ENCODE results near the gene TRIM32. TPM values are rescaled to one million over a fixed set of nuclear protein-coding genes. Genes with fewer than 3 reads are reported as not detected.
A peak's percentile ranks its signal among the peaks of the same experiment; 100 is the strongest.

Gene TRIM32
- total RNA-seq, 1 donor from 2014 or later: 26.4 TPM

DNA sequence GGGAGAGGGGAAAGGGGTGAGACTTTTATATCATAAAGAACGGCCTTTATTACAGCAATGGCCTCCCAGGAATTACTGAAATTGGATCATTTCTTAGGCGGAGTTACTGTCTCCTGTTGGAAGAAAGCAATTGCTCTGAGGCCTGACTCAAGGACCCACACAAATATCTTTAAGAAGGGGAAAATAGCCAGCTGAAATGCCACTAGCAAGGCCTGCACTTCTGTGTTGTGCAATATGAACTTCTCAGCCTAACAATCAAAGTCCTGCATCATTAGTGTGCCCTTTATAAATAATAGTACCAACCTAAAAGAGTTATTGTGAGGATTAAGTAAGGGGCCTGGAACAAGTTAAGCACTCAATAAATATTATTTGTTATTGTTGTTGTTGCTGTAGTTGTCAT lies 30.1 kb upstream of the TRIM32 start:
- DNase-seq (ENCODE audit: low read depth): no peak
- no peak overlapping the region for H3K4me3 ChIP-seq (ENCODE audit: low read depth, low read length)
- H3K27me3 ChIP-seq (ENCODE audit: control insufficient read depth, insufficient read depth, low read length): no peaks in the 10 kb centered on the region
- no peaks in the 10 kb centered on the region for H3K36me3 ChIP-seq (ENCODE audit: control insufficient read depth, insufficient read depth, low read length)
- TF ChIP-seq, protein P1, sequence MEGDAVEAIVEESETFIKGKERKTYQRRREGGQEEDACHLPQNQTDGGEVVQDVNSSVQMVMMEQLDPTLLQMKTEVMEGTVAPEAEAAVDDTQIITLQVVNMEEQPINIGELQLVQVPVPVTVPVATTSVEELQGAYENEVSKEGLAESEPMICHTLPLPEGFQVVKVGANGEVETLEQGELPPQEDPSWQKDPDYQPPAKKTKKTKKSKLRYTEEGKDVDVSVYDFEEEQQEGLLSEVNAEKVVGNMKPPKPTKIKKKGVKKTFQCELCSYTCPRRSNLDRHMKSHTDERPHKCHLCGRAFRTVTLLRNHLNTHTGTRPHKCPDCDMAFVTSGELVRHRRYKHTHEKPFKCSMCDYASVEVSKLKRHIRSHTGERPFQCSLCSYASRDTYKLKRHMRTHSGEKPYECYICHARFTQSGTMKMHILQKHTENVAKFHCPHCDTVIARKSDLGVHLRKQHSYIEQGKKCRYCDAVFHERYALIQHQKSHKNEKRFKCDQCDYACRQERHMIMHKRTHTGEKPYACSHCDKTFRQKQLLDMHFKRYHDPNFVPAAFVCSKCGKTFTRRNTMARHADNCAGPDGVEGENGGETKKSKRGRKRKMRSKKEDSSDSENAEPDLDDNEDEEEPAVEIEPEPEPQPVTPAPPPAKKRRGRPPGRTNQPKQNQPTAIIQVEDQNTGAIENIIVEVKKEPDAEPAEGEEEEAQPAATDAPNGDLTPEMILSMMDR (IDR thresholded peaks at IDR 0.05; ENCODE audit: insufficient read depth, low read length, poor library complexity, severe bottlenecking): no peak

GRCh38 chr9:116658265-116658664 lies 28.8 kb upstream of the TRIM32 start:
- TF ChIP-seq, protein P1 (IDR thresholded peaks at IDR 0.05; ENCODE audit: insufficient read depth, low read length, poor library complexity, severe bottlenecking): no peak
- H3K36me3 ChIP-seq (ENCODE audit: control insufficient read depth, insufficient read depth, low read length): no peaks in the 10 kb centered on the region
- H3K4me3 ChIP-seq (ENCODE audit: low read depth, low read length): no peak overlapping the region
- DNase-seq (ENCODE audit: low read depth): no peak
- no peaks in the 10 kb centered on the region for H3K27me3 ChIP-seq (ENCODE audit: control insufficient read depth, insufficient read depth, low read length)

DNA sequence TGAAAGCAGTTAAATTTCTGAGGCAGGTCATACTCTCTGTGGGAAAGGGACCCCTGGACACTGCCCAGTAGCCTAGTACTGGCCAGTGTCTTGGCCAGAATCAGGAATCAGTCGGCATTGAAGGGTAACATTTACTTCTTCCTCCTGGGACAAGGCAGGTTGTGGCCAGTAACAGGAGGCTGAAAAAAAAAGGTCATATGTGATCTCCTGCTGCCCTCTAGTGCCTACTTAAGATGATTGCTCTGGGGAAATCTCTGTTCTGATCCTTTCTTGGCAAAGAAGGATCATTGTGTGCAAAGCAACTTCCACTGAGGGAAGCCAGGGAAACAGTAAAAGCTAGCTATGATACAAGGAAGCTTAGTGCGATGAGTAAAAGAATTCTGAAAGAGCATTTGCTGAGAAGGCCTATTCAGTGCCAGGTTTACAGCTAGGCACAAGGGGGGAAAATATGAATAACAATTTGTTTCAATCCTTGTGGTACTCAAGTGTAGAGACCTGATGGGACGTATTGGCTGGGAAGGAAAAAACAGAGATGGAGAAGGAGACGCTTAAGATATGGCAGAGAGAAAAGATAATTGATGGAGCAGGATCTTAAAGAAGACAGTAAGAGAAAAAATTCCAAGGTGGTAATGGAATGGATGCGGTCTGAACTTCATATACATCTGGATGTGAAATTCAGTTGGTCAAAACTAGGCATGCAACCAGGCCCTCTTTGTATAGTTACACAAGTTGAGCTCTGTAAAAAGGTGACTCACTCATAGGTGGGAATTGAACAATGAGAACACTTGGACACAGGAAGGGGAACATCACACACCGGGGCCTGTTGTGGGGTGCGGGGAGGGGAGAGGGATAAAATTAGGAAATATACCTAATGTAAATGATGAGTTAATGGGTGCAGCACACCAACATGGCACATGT lies 25.8 kb upstream of the TRIM32 start:
- H3K4me3 ChIP-seq (ENCODE audit: low read depth, low read length): no peak overlapping the region
- TF ChIP-seq, protein P1 (IDR thresholded peaks at IDR 0.05; ENCODE audit: insufficient read depth, low read length, poor library complexity, severe bottlenecking): peak; percentile 71
- H3K36me3 ChIP-seq (ENCODE audit: control insufficient read depth, insufficient read depth, low read length): no peaks in the 10 kb centered on the region
- H3K27me3 ChIP-seq (ENCODE audit: control insufficient read depth, insufficient read depth, low read length): no peaks in the 10 kb centered on the region
- peak; percentile 34 for DNase-seq (ENCODE audit: low read depth)

DNA sequence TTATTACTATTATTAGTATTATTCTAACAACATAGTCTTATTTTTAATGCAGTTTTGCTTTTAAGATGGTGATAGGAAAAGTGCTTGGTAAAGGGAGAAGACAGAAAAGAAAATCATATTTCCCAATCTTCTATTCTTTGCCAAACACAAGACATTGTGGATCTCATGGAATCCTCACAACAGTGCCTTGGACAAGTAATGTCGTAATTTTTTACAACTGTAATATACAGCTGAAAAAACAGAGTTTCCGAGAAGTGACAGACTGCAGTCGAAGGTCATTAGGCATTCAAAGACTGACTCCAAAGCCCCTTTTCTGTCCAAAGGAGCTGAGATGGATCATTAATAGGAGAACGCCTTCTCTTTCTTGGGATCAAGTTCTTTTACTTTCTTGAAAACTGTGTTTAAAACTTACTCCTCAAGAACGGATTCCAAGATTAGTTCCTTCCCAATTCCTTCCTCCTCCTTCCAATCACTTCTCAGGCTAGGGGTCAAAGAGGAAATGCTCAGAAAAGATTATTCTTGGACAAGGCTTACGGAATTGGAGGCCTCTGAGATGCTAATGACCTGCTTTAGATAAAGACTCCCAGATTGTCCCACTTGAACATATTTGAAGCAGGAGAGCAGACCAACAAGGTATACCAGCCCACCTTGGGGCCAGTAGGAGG lies 24.3 kb upstream of the TRIM32 start:
- no peaks in the 10 kb centered on the region for H3K27me3 ChIP-seq (ENCODE audit: control insufficient read depth, insufficient read depth, low read length)
- no peak overlapping the region for H3K4me3 ChIP-seq (ENCODE audit: low read depth, low read length)
- H3K36me3 ChIP-seq (ENCODE audit: control insufficient read depth, insufficient read depth, low read length): no peaks in the 10 kb centered on the region
- TF ChIP-seq, protein P1 (IDR thresholded peaks at IDR 0.05; ENCODE audit: insufficient read depth, low read length, poor library complexity, severe bottlenecking): no peak
- no peak for DNase-seq (ENCODE audit: low read depth)

DNA sequence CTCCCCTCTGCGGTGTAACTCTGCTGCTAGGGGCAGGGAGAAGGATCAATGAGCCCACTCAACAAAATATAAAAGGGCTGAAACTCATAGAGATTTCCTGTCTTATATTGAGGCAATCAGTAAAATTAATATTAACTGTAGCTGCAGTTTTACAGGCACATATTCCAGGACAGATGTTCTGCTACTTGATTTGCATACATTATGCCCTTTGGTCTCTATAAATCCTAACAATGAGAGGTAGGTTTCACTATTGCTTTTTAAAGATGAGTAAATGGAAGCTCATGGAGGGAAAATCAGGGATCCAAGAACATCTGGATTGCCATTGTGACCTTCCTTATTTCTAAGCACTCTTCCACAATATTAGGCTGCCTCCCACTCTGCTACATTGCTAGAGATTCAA lies 23.5 kb upstream of the TRIM32 start:
- no peak for DNase-seq (ENCODE audit: low read depth)
- TF ChIP-seq, protein P1 (IDR thresholded peaks at IDR 0.05; ENCODE audit: insufficient read depth, low read length, poor library complexity, severe bottlenecking): no peak
- H3K27me3 ChIP-seq (ENCODE audit: control insufficient read depth, insufficient read depth, low read length): no peaks in the 10 kb centered on the region
- no peak overlapping the region for H3K4me3 ChIP-seq (ENCODE audit: low read depth, low read length)
- H3K36me3 ChIP-seq (ENCODE audit: control insufficient read depth, insufficient read depth, low read length): no peaks in the 10 kb centered on the region

Measured in kidney epithelial cell (primary cell).